Natural killer cell (primary cell): ENCODE data around the gene RGMA. TPM values are rescaled to one million over a fixed set of nuclear protein-coding genes. Genes with fewer than 3 reads are reported as not detected.

Source experiments
- ATAC-seq, 3 donors: fragments of 150-1000 bp in 2 of 3; fragments of 200-7000 bp in 1 of 3; cut with Tn5 transposase; 1 replicate in 1 of 3; 2 replicates in 2 of 3; pipeline ENCODE4 v1.10.0; 2021; ENCODE audit warnings: mild to moderate bottlenecking in 2 of 3, moderate library complexity in 2 of 3
- DNase-seq, 2 donors: peaks; one replicate each; pipeline versions ENCODE4 v3.0.0 to v3.0.0-alpha.2; 2013 to 2021; ENCODE audit warnings: mixed read lengths in 1 of 2
- H3K27ac ChIP-seq: one replicate; pipeline ENCODE4 v1.5.1; 2013; ENCODE audit warnings: mild to moderate bottlenecking, low read length
- H3K27me3 ChIP-seq: one replicate; pipeline ENCODE4 v1.6.1; 2013; ENCODE audit warnings: low read length; ENCODE audit not compliant: control insufficient read depth, insufficient read depth
- H3K36me3 ChIP-seq: one replicate; pipeline ENCODE4 v1.6.1; 2013; ENCODE audit warnings: low read length; ENCODE audit not compliant: control insufficient read depth, insufficient read depth
- H3K4me1 ChIP-seq: one replicate; pipeline ENCODE4 v1.6.1; 2013; ENCODE audit warnings: low read length; ENCODE audit not compliant: control insufficient read depth, insufficient read depth
- H3K4me3 ChIP-seq: one replicate; pipeline ENCODE4 v1.5.1; 2013; ENCODE audit warnings: low read length
- H3K9me3 ChIP-seq: one replicate; pipeline ENCODE4 v1.6.1; 2013; ENCODE audit warnings: low read length; ENCODE audit not compliant: control insufficient read depth, insufficient read depth
- H3K27ac Mint-ChIP-seq, 2 donors: one replicate each; pipeline ENCODE4 v1.8.0; 2022; ENCODE audit warnings: mild to moderate bottlenecking in 2 of 2, mixed read lengths in 2 of 2, moderate library complexity in 1 of 2
- H3K27me3 Mint-ChIP-seq, 2 donors: one replicate each; pipeline ENCODE4 v1.8.0; 2022; ENCODE audit warnings: low read depth in 2 of 2, mixed read lengths in 2 of 2
- H3K36me3 Mint-ChIP-seq: one replicate; pipeline ENCODE4 v1.8.0; 2022; ENCODE audit warnings: mixed read lengths
- H3K4me1 Mint-ChIP-seq, 2 donors: one replicate each; pipeline ENCODE4 v1.8.0; 2022; ENCODE audit warnings: mixed read lengths in 2 of 2
- H3K4me3 Mint-ChIP-seq: one replicate; pipeline ENCODE4 v1.8.0; 2022; ENCODE audit warnings: mild to moderate bottlenecking, moderate library complexity, mixed read lengths
- H3K9me3 Mint-ChIP-seq, 2 donors: one replicate each; pipeline ENCODE4 v1.8.0; 2022; ENCODE audit warnings: mixed read lengths in 2 of 2
- CTCF ChIP-seq: fragments of 200-600 bp; IDR thresholded peaks from one replicate; pipeline ENCODE4 v1.8.0; 2022; ENCODE audit warnings: antibody characterized with exemption
- WGBS: methylation state at CpG from one replicate; pipeline ENCODE4 v1.1.7; 2013; ENCODE audit warnings: missing lambda C conversion rate; ENCODE audit not compliant: insufficient coverage; 5-methylcytosine and 5-hydroxymethylcytosine counted together
- intact Hi-C: fragments of 100-400 bp; cut with micrococcal nuclease; formaldehyde crosslinking; loops from one replicate; pipeline ENCODE4 v1.14.2; 2022
- total RNA-seq, 4 donors: library from RNA; stranded (reverse); fragments of 120-200 nt in 1 of 4; gene quantifications; one replicate each; pipeline versions ENCODE4 v1.2.3 to v1.2.4, GENCODE V29; 2013 to 2022

RGMA gene
- total RNA-seq, 3 donors from 2014 or later (not counting 1 experiment from before 2014, with no cell fraction given): not detected

- H3K27ac Mint-ChIP-seq: no peak overlapping the region
- H3K4me3 Mint-ChIP-seq: no peak overlapping the region
- H3K9me3 Mint-ChIP-seq: no peaks in the 10 kb centered on the region
- no peaks in the 10 kb centered on the region for H3K36me3 Mint-ChIP-seq
- no peaks in the 10 kb centered on the region for H3K4me1 Mint-ChIP-seq
- WGBS: 88% methylated on average over 6 of the region's 6 CpGs
- Histone ChIP-seq H3K4me1 (peaks cover 8% of the 10 kb centered on the region), H3K4me3 (no peak overlapping the region), H3K27me3 (peaks cover 17% of the 10 kb centered on the region), H3K27ac (no peak overlapping the region), H3K9me3 (no peaks in the 10 kb centered on the region), H3K36me3 (no peaks in the 10 kb centered on the region)
- DNase-seq (no peak), ATAC-seq (no peak)
- no peak for TF ChIP-seq CTCF
- peaks cover 0 to 15% of the 10 kb centered on the region in 2 donors for H3K27me3 Mint-ChIP-seq
- intact Hi-C loops: no loop called here
Observed at GRCh38 chr15:93093765-93094164, 4.8 kb upstream of the RGMA start.

GRCh38 chr15:93091465-93091864, 2.5 kb upstream of the RGMA start:
- H3K4me1 ChIP-seq: peaks cover 20% of the 10 kb centered on the region
- WGBS: 86% methylated on average over 8 of the region's 11 CpGs
- H3K4me3 ChIP-seq: no peak overlapping the region
- H3K9me3 ChIP-seq: no peaks in the 10 kb centered on the region
- peaks cover 13 to 15% of the 10 kb centered on the region in 2 donors for H3K4me1 Mint-ChIP-seq
- H3K9me3 Mint-ChIP-seq: no peaks in the 10 kb centered on the region
- ATAC-seq: no peak
- no peak for DNase-seq
- H3K27me3 Mint-ChIP-seq: peaks cover 21 to 36% of the 10 kb centered on the region in 2 donors
- TF ChIP-seq CTCF: no peak
- H3K27ac Mint-ChIP-seq: no peak overlapping the region
- H3K36me3 ChIP-seq: no peaks in the 10 kb centered on the region
- H3K36me3 Mint-ChIP-seq: peaks cover 7% of the 10 kb centered on the region
- intact Hi-C loops: no loop called here
- H3K4me3 Mint-ChIP-seq: no peak overlapping the region
- peaks cover 32% of the 10 kb centered on the region for H3K27me3 ChIP-seq
- H3K27ac ChIP-seq: no peak overlapping the region

GRCh38 chr15:93089727-93090305, 805 bp upstream of the RGMA start:
- Mint-ChIP-seq H3K27ac (no peak overlapping the region), H3K36me3 (peaks cover 7% of the 10 kb centered on the region), H3K4me1 (peaks cover 13 to 15% of the 10 kb centered on the region in 2 donors), H3K4me3 (peak overlapping the region; percentile 66), H3K9me3 (no peaks in the 10 kb centered on the region), H3K27me3 (peaks cover 37 to 43% of the 10 kb centered on the region in 2 donors)
- intact Hi-C loops: loop anchor here (5.0 kb wide), 1 partner anchor 62 kb away; no protein-coding TSS in a partner anchor
- ATAC-seq: no peak
- TF ChIP-seq CTCF: no peak
- WGBS: 10% methylated on average over 29 of the region's 29 CpGs
- Histone ChIP-seq H3K27me3 (peaks cover 43% of the 10 kb centered on the region), H3K4me1 (peaks cover 20% of the 10 kb centered on the region), H3K9me3 (no peaks in the 10 kb centered on the region), H3K36me3 (no peaks in the 10 kb centered on the region), H3K4me3 (no peak overlapping the region), H3K27ac (no peak overlapping the region)
- DNase-seq: peak in 1 of 2 donors; percentile 10
